ENCODE results near the gene NUMA1. TPM values are rescaled to one million over a fixed set of nuclear protein-coding genes. Genes with fewer than 3 reads are reported as not detected.

NUMA1 gene
- total and polyA plus RNA-seq, 2 of the 8 experiments (the other 6 are each of a cell fraction or from before 2014, with no cell fraction given): 101 to 107 TPM

GRCh38 chr11:72081821-72082453, 1.6 kb upstream of the NUMA1 start:
- Histone ChIP-seq H3K4ac (replicated peaks; ENCODE audit: insufficient read length, low read depth, low read length) (no peak overlapping the region), H3K9me3 (ENCODE audit: insufficient read depth in 2 of 2, low read depth in 1 of 2, low read length in 1 of 2) (no peaks in the 10 kb centered on the region), H2BK12ac (ENCODE audit: low read depth, low read length) (no peak overlapping the region; the same call in 1 of the 2 replicates), H3K18ac (ENCODE audit: extremely low read depth, low read length) (no peak overlapping the region), H4K91ac (replicated peaks; ENCODE audit: insufficient read length, low read length) (no peak overlapping the region), H3K4me2 (ENCODE audit: insufficient read depth in 1 of 2, low read depth in 2 of 2, low read length in 2 of 2) (peak overlapping the region in 1 of 2 experiments; percentile 68; a peak in 2 of 4 replicates), H4K20me1 (replicated peaks in 1 of 2; ENCODE audit: control insufficient read depth in 1 of 2, insufficient read depth in 2 of 2, low read length in 2 of 2) (peaks cover 2 to 4% of the 10 kb centered on the region in 2 experiments), H2BK5ac (ENCODE audit: low read depth, low read length) (no peak overlapping the region; the same call in 1 of the 2 replicates), H2BK120ac (replicated peaks; ENCODE audit: low read depth, low read length) (no peak overlapping the region), H3K9ac (replicated peaks in 1 of 4; ENCODE audit: extremely low read depth in 1 of 4, low read depth in 3 of 4, low read length in 3 of 4) (no peak overlapping the region; a peak in 1 of 7 replicates), H3K56ac (replicated peaks; ENCODE audit: insufficient read length, low read depth, low read length) (no peak overlapping the region), H2BK20ac (ENCODE audit: low read length) (0 out of 2 replicates have a peak overlapping the region, but pooled peaks have one; percentile 32), H3K27me3 (replicated peaks in 1 of 4; ENCODE audit: control insufficient read depth in 3 of 4, extremely low read depth in 1 of 4, insufficient read depth in 3 of 4, low read length in 3 of 4) (no peaks in the 10 kb centered on the region), H3K36me3 (ENCODE audit: control insufficient read depth in 2 of 4, insufficient read depth in 4 of 4, low read length in 3 of 4) (no peaks in the 10 kb centered on the region), H3K23me2 (ENCODE audit: low read depth, low read length) (peaks cover 4% of the 10 kb centered on the region; the same call in 1 of the 2 replicates), H3K79me1 (ENCODE audit: low read depth, low read length) (no peaks in the 10 kb centered on the region; the same call in 1 of the 2 replicates), H3K27ac (ENCODE audit: low read depth, low read length) (no peak overlapping the region), H3K14ac (ENCODE audit: insufficient read length) (no peak overlapping the region), H3K4me3 (ENCODE audit: extremely low read depth in 1 of 4, insufficient read depth in 2 of 4, low read depth in 3 of 4, low read length in 4 of 4) (no peak overlapping the region), H3K23ac (ENCODE audit: insufficient read length) (no peak overlapping the region), H3K4me1 (replicated peaks in 1 of 4; ENCODE audit: control insufficient read depth in 3 of 4, insufficient read depth in 4 of 4, low read length in 3 of 4) (peaks cover 0 to 2% (median 0%) of the 10 kb centered on the region in 4 experiments; a peak in 3 of 7 replicates), H2AFZ (ENCODE audit: low read length) (no peak overlapping the region), H2AK5ac (ENCODE audit: low read depth, low read length) (no peak overlapping the region), H4K8ac (ENCODE audit: extremely low read depth, insufficient read depth, low read length) (no peak overlapping the region), H3K79me2 (ENCODE audit: control insufficient read depth in 1 of 2, insufficient read depth in 2 of 2, low read length in 2 of 2) (peaks cover 13 to 30% of the 10 kb centered on the region in 2 experiments; a peak in 3 of 4 replicates), H2BK15ac (ENCODE audit: low read length) (0 out of 2 replicates have a peak overlapping the region, but pooled peaks have one; percentile 16), H4K5ac (ENCODE audit: insufficient read length, low read depth, low read length) (no peak overlapping the region)
- TF ChIP-seq POU5F1 (IDR thresholded peaks at IDR 0.05; ENCODE audit: low read depth, low read length) (no peak), POLR2AphosphoS5 (IDR thresholded peaks at IDR 0.05; ENCODE audit: low read depth, low read length) (no peak), BRCA1 (IDR thresholded peaks at IDR 0.05; ENCODE audit: low read depth, low read length) (no peak), KDM4A (IDR thresholded peaks at IDR 0.05; ENCODE audit: low read depth, low read length, severe bottlenecking) (no peak)
- POLR2A ChIA-PET (ENCODE audit: partially characterized antibody): interaction anchor here (1.1 to 8.4 kb wide), 6 partner anchors 11 to 57 kb away, joined by 4 to 144 read pairs (median 8); partner anchors contain the start of genes ANAPC15 and LAMTOR1
- no peak for DNase-seq (ENCODE audit: low read depth in 1 of 2, low spot score in 2 of 2)
- WGBS, 2 experiments (ENCODE audit: extremely low coverage in 1 of 2, insufficient coverage in 1 of 2, insufficient read length in 1 of 2, insufficient replicate concordance in 2 of 2, low coverage in 1 of 2, low lambda C conversion rate in 2 of 2, missing lambda C conversion rate in 1 of 2): 98% methylated on average over 3 of the region's 3 CpGs; no CpG with 5 or more reads in 1 of the 2 experiments
- CTCF ChIA-PET (ENCODE audit: partially characterized antibody): interaction anchor here (0.6 to 2.3 kb wide), 13 partner anchors 9 to 1383 kb away, joined by 3 to 29 read pairs (median 4); no protein-coding TSS in a partner anchor
- no peak for FAIRE-seq
